ENCODE data around the gene BORCS6.

GRCh38 chr17:8164815-8165131 lies 25.2 kb downstream of the BORCS6 start:
- TF ChIP-seq CTCF (IDR thresholded peaks at IDR 0.05) (no peak), EZH2 (IDR thresholded peaks at IDR 0.05; ENCODE audit: borderline replicate concordance, insufficient read depth, low read depth, low read length, poor library complexity, severe bottlenecking) (no peak)
